Smooth muscle cell (in vitro differentiated cells): ENCODE data around the gene FBXO45. TPM values are rescaled to one million over a fixed set of nuclear protein-coding genes. Genes with fewer than 3 reads are reported as not detected.

ENCODE experiments used
- DNase-seq: peaks from one replicate; lab custom pipeline; 2025; ENCODE audit not compliant: unreplicated experiment; lab: John Stamatoyannopoulos, UW
- H2AFZ ChIP-seq: fragments of 200-600 bp; sonication (generic); 2 replicates; pipeline ENCODE4 v1.6.0; 2016; ENCODE audit warnings: antibody characterized with exemption, low read depth, mild to moderate bottlenecking
- H3F3A ChIP-seq: fragments of 200-600 bp; sonication (generic); 2 replicates; pipeline ENCODE4 v1.6.0; 2017; ENCODE audit warnings: antibody characterized with exemption, low read depth
- H3K27ac ChIP-seq: fragments of 200-600 bp; sonication (generic); 2 replicates; pipeline ENCODE4 v1.5.1; 2016; ENCODE audit warnings: low read depth, mild to moderate bottlenecking
- H3K27me3 ChIP-seq: fragments of 200-600 bp; sonication (generic); 2 replicates; pipeline ENCODE4 v1.6.1; 2016; ENCODE audit warnings: low read depth, mild to moderate bottlenecking
- H3K36me3 ChIP-seq: fragments of 200-600 bp; sonication (generic); 2 replicates; pipeline ENCODE4 v1.5.1; 2016; ENCODE audit warnings: low read depth
- H3K4me1 ChIP-seq: fragments of 200-600 bp; sonication (generic); 2 replicates; pipeline ENCODE4 v1.5.1; 2016; ENCODE audit warnings: low read depth
- H3K4me2 ChIP-seq: fragments of 200-600 bp; sonication (generic); 2 replicates; pipeline ENCODE4 v1.6.0; 2016; ENCODE audit warnings: mild to moderate bottlenecking
- H3K4me3 ChIP-seq: fragments of 200-600 bp; sonication (generic); 2 replicates; pipeline ENCODE4 v1.5.1; 2016; ENCODE audit warnings: mild to moderate bottlenecking
- H3K79me2 ChIP-seq: fragments of 200-600 bp; sonication (generic); 2 replicates; pipeline ENCODE4 v1.6.0; 2016; ENCODE audit warnings: low read depth, mild to moderate bottlenecking
- H3K9ac ChIP-seq: fragments of 200-600 bp; sonication (generic); 2 replicates; pipeline ENCODE4 v1.6.0; 2016; ENCODE audit warnings: low read depth
- H3K9me3 ChIP-seq: fragments of 200-600 bp; sonication (generic); replicated peaks from 2 replicates; pipeline ENCODE4 v1.5.1; 2016; ENCODE audit warnings: low read depth
- H4K20me1 ChIP-seq: fragments of 200-600 bp; sonication (generic); 2 replicates; pipeline ENCODE4 v1.6.0; 2016; ENCODE audit warnings: low read depth
- WGBS: methylation state at CpG from one replicate; pipeline ENCODE4 v1.1.7; 2016; ENCODE audit warnings: low lambda C conversion rate; 5-methylcytosine and 5-hydroxymethylcytosine counted together
- polyA plus RNA-seq: library from polyadenylated mRNA; unstranded; fragments of >200 nt; fragmentation: Nextera tagmentation; extraction: Ambion mirVana; gene quantifications from 2 replicates; pipeline ENCODE4 v1.2.1, GENCODE V29; 2016
- total RNA-seq: library from RNA; depleted of rRNA; stranded (reverse); fragments of >200 nt; gene quantifications from 2 replicates; pipeline ENCODE4 v1.2.3, GENCODE V29; 2014
- TF ChIP-seq, protein P1 (sequence below): fragments of 200-600 bp; sonication (generic); IDR thresholded peaks from 2 replicates; pipeline ENCODE4 v1.5.1; 2017; ENCODE audit warnings: borderline replicate concordance, mild to moderate bottlenecking, antibody characterized with exemption; ENCODE audit not compliant: insufficient read depth, poor library complexity, severe bottlenecking

Gene FBXO45
- total and polyA plus RNA-seq, 2 experiments from 2014 or later: 5.8 to 13.1 TPM

DNA sequence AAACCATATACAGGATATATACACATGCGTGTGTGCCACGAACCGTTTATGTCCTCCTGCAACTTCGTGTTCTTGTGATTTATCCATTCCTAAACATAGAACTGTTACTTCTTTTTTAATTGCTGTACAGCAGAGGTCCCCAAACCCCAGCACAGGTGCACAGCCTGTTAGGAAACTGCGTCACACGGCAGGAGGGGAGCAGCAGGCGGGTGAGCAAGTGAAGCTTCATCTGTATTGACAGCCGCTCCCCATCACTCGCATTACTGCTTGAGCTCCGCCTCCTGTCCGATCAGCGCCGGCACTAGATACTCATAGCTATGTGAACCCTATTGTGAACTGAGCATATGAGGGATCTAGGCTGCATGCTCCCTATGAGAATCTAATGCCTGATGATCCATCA, 36.1 kb downstream of the FBXO45 start:
- no peak for DNase-seq
- H3K4me1 ChIP-seq: no peaks in the 10 kb centered on the region
- TF ChIP-seq, protein P1, sequence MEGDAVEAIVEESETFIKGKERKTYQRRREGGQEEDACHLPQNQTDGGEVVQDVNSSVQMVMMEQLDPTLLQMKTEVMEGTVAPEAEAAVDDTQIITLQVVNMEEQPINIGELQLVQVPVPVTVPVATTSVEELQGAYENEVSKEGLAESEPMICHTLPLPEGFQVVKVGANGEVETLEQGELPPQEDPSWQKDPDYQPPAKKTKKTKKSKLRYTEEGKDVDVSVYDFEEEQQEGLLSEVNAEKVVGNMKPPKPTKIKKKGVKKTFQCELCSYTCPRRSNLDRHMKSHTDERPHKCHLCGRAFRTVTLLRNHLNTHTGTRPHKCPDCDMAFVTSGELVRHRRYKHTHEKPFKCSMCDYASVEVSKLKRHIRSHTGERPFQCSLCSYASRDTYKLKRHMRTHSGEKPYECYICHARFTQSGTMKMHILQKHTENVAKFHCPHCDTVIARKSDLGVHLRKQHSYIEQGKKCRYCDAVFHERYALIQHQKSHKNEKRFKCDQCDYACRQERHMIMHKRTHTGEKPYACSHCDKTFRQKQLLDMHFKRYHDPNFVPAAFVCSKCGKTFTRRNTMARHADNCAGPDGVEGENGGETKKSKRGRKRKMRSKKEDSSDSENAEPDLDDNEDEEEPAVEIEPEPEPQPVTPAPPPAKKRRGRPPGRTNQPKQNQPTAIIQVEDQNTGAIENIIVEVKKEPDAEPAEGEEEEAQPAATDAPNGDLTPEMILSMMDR: no peak

DNA sequence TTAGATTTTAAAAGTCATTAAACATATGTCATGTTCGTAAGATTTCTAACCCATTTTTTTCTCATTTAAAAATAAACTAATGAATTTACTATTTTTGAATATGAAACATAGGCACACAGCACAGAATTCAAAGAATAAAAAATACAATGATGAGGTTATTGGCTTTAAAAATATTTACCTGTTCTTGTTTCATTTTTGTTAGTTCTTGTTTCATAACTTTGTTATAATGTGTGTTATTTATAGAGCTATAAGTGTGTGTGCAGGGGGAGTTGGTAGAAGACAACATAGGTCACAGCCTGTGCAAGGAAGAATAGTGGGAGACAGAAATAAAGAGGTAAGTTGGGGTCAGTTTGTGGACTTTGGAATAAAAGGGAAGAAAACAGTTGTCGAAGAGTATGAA, 40.2 kb downstream of the FBXO45 start:
- Histone ChIP-seq H3K4me2 (no peak overlapping the region), H3K4me1 (no peaks in the 10 kb centered on the region), H3K27ac (no peak overlapping the region), H3F3A (no peaks in the 10 kb centered on the region), H3K27me3 (no peaks in the 10 kb centered on the region), H3K9me3 (no peaks in the 10 kb centered on the region), H3K9ac (no peak overlapping the region), H3K36me3 (no peaks in the 10 kb centered on the region), H4K20me1 (no peaks in the 10 kb centered on the region), H3K4me3 (no peak overlapping the region), H3K79me2 (no peaks in the 10 kb centered on the region), H2AFZ (no peak overlapping the region)
- no peak for DNase-seq
- 95% methylated on average over 2 of the region's 2 CpGs for WGBS
- TF ChIP-seq, protein P1: no peak

More for the DNA sequence above, 36.1 kb downstream of the FBXO45 start:
- H3K4me3 ChIP-seq: no peak overlapping the region
- H3K9me3 ChIP-seq: no peaks in the 10 kb centered on the region
- H3K79me2 ChIP-seq: no peaks in the 10 kb centered on the region
- H3K4me2 ChIP-seq: no peak overlapping the region
- no peaks in the 10 kb centered on the region for H3K36me3 ChIP-seq
- H3K27ac ChIP-seq: no peak overlapping the region
- no peaks in the 10 kb centered on the region for H3F3A ChIP-seq
- no peak overlapping the region for H3K9ac ChIP-seq
- H4K20me1 ChIP-seq: no peaks in the 10 kb centered on the region
- no peaks in the 10 kb centered on the region for H3K27me3 ChIP-seq
- WGBS: 86% methylated on average over 13 of the region's 13 CpGs
- no peak overlapping the region for H2AFZ ChIP-seq

DNA sequence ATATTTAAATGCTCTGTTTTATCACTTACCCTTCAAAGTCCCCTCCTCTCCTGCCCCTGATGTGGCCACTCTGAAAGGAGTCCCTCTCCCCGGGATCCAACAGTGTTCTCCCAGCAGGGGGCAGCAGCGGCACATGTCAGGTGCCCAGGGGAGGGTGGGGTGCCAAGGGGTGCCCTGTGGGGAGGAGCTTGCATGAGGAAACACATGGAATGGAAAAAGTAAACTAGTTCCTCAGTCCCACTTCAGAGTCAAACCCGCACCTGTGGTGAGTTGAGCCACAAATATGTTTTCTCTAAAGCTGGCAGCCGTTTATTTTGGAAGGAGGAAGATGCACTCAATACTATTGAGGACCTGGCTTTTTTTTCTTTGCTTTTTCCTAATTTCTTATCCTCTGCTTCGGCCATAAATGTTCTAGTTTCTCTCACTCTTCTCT, 40.9 kb downstream of the FBXO45 start:
- H3K27ac ChIP-seq: no peak overlapping the region
- H3K4me2 ChIP-seq: no peak overlapping the region
- no peaks in the 10 kb centered on the region for H3K4me1 ChIP-seq
- no peaks in the 10 kb centered on the region for H4K20me1 ChIP-seq
- WGBS: 37% methylated on average over 5 of the region's 5 CpGs
- no peaks in the 10 kb centered on the region for H3K79me2 ChIP-seq
- no peaks in the 10 kb centered on the region for H3K27me3 ChIP-seq
- H3K36me3 ChIP-seq: no peaks in the 10 kb centered on the region
- TF ChIP-seq, protein P1: peak; percentile 93
- no peak overlapping the region for H3K9ac ChIP-seq
- no peak overlapping the region for H2AFZ ChIP-seq
- peak; percentile 60 for DNase-seq
- no peaks in the 10 kb centered on the region for H3K9me3 ChIP-seq
- H3K4me3 ChIP-seq: no peak overlapping the region
- no peaks in the 10 kb centered on the region for H3F3A ChIP-seq

DNA sequence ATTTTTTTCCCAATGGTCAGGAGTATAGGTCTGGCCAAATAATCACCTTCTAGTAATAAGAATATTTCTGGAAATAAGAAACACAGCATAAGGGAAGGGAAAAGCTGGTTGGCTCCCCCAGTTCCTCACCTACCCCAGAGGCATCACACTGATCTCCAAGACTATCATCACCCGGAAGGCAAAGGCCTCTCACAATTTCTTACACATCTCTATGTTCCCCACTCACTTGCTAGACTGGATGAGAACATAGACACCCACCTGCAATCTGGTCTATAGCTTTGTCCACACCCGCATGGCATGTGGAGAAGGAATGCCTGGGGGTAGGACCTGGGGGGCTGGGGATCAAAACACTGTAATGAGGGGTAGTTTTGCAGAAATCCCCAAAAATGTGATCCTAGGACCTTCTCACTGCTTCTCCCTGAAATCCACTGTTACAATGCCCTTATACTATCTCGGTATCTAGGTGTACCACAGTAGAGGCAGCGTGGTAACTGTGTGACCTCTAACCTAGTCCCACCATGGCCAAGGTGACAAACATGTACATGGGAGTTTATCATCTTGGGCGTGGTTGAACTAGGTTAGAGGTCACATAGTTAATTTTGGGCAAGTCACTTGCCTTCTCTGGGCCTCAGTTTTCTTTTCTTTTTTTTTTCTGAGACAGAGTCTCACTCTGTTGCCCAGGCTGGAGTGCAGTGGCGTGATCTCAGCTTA, 41.5 kb downstream of the FBXO45 start:
- H3K9me3 ChIP-seq: no peaks in the 10 kb centered on the region
- H3K4me2 ChIP-seq: no peak overlapping the region
- no peak overlapping the region for H2AFZ ChIP-seq
- H3K4me1 ChIP-seq: no peaks in the 10 kb centered on the region
- no peaks in the 10 kb centered on the region for H3K79me2 ChIP-seq
- no peak overlapping the region for H3K4me3 ChIP-seq
- no peaks in the 10 kb centered on the region for H3K27me3 ChIP-seq
- no peak overlapping the region for H3K9ac ChIP-seq
- 94% methylated on average over 6 of the region's 6 CpGs for WGBS
- no peak overlapping the region for H3K27ac ChIP-seq
- DNase-seq: no peak
- H3K36me3 ChIP-seq: no peaks in the 10 kb centered on the region
- TF ChIP-seq, protein P1: no peak
- no peaks in the 10 kb centered on the region for H3F3A ChIP-seq
- H4K20me1 ChIP-seq: no peaks in the 10 kb centered on the region
